Fibroblast of lung (primary cell): ENCODE measurements around the gene THAP5.

Experiments
- EZH2 ChIP-seq: IDR thresholded peaks from 2 replicates; pipeline ENCODE4 v1.5.1; 2012; ENCODE audit warnings: low read length, control low read depth, mild to moderate bottlenecking; ENCODE audit errors: missing control alignments
- TF ChIP-seq, protein P1 (sequence below), 2 donors: IDR thresholded peaks in 1 of 2; conservative IDR thresholded peaks in 1 of 2; 1 replicate in 1 of 2; 2 replicates in 1 of 2; pipeline ENCODE4 v1.5.1; 2011 to 2012; ENCODE audit warnings: low read length in 2 of 2, control low read depth in 1 of 2, inconsistent platforms in 1 of 2, low read depth in 1 of 2, mild to moderate bottlenecking in 1 of 2

DNA sequence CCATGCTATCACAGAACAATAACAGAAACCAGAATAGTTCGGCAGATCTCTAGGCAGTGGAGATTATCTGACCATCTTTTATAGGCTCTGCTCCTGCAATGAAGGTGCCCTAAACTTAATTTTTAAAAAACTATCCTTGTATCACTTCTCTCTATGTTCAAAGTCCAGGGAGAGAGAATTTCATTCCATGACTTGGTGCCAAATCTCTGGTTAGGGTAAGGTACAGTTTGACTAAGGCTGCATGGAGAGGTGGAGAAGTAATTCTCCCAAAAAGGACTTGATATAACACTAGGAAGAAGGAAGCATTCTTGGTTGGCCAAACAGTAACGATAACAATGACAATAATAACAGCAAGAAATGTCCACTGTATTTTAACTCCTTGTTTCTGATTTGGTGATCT is 40.1 kb upstream of the THAP5 start:
- TF ChIP-seq, protein P1, sequence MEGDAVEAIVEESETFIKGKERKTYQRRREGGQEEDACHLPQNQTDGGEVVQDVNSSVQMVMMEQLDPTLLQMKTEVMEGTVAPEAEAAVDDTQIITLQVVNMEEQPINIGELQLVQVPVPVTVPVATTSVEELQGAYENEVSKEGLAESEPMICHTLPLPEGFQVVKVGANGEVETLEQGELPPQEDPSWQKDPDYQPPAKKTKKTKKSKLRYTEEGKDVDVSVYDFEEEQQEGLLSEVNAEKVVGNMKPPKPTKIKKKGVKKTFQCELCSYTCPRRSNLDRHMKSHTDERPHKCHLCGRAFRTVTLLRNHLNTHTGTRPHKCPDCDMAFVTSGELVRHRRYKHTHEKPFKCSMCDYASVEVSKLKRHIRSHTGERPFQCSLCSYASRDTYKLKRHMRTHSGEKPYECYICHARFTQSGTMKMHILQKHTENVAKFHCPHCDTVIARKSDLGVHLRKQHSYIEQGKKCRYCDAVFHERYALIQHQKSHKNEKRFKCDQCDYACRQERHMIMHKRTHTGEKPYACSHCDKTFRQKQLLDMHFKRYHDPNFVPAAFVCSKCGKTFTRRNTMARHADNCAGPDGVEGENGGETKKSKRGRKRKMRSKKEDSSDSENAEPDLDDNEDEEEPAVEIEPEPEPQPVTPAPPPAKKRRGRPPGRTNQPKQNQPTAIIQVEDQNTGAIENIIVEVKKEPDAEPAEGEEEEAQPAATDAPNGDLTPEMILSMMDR (conservative IDR thresholded peaks at IDR 0.05 in 1 of 2, IDR thresholded peaks at IDR 0.05 in 1 of 2; ENCODE audit: low read depth in 1 of 2, low read length in 2 of 2): no peak
- no peak for TF ChIP-seq EZH2
